HCT116 (cell line): Measurements from ENCODE around the gene SGMS1. TPM values are rescaled to one million over a fixed set of nuclear protein-coding genes. Genes with fewer than 3 reads are reported as not detected.

ENCODE experiments used
- ATAC-seq: fragments of 200-7000 bp; cut with Tn5 transposase; 2 replicates; pipeline ENCODE4 v1.9.1; 2020; ENCODE audit warnings: mild to moderate bottlenecking, moderate library complexity
- BruUV-seq: library from RNA; stranded (reverse); fragments of 400-500 nt; replicated peaks from 2 replicates; lab custom pipeline; 2021; lab: Mats Ljungman, UMichigan
- CTCF ChIA-PET: fragments of 300-600 bp; sonication (Branson Sonifier 250); formaldehyde crosslinking; loops from one replicate; lab custom pipeline; 2021; ENCODE audit warnings: antibody characterized with exemption; lab: Charles Lee
- POLR2A ChIA-PET: fragments of 300-600, 350-600 bp; sonication (Branson Sonifier 250); formaldehyde crosslinking; loops from one replicate; lab custom pipeline; 2021; ENCODE audit warnings: antibody characterized with exemption; lab: Charles Lee
- RAD21 ChIA-PET, 2 experiments: fragments of 300-600 bp; sonication (Branson Sonifier 250); formaldehyde crosslinking; loops; one replicate each; lab custom pipeline; 2023; ENCODE audit warnings: low total read pairs in 2 of 2; ENCODE audit not compliant: uncharacterized antibody in 2 of 2, unreplicated experiment in 2 of 2, low non-redundant PET in 1 of 2; lab: Charles Lee
- DNase-seq: peaks from one replicate; pipeline ENCODE4 v3.0.0-alpha.2; 2010; ENCODE audit warnings: low read depth, low spot score
- H2AFZ ChIP-seq: fragments of 200-600 bp; shearing (Covaris generic), sonication (generic); 2 replicates; pipeline ENCODE4 v1.6.1; 2017; ENCODE audit warnings: low read depth, mixed run types, mixed read lengths, antibody characterized with exemption, low read length; ENCODE audit not compliant: poor library complexity, severe bottlenecking
- H3K27ac ChIP-seq: 2 replicates; pipeline ENCODE4 v1.5.1; 2012; ENCODE audit warnings: low read depth, low read length
- H3K27me3 ChIP-seq: fragments of 200-600 bp; sonication (generic); 2 replicates; pipeline ENCODE4 v1.6.1; 2016; ENCODE audit warnings: mixed run types, low read length, mixed read lengths; ENCODE audit not compliant: insufficient read depth
- H3K36me3 ChIP-seq, 2 experiments: fragments of 200-500 bp in 1 of 2; fragments of 200-600 bp in 1 of 2; sonication (Bioruptor generic) in 1 of 2; sonication (generic) in 1 of 2; 2 replicates each; pipeline versions ENCODE4 v1.5.1 to v1.6.1; 2014 to 2016; ENCODE audit warnings: low read length in 2 of 2, inconsistent platforms in 1 of 2, mixed read lengths in 1 of 2, mixed run types in 1 of 2; ENCODE audit not compliant: insufficient read depth in 2 of 2, control insufficient read depth in 1 of 2
- H3K4me1 ChIP-seq, 2 experiments: fragments of 200-600 bp in 1 of 2; sonication (generic) in 1 of 2; 2 replicates each; pipeline versions ENCODE4 v1.5.1 to v1.6.1; 2012 to 2017; ENCODE audit warnings: low read length in 2 of 2, inconsistent platforms in 1 of 2, mild to moderate bottlenecking in 1 of 2, mixed read lengths in 1 of 2, mixed run types in 1 of 2, moderate library complexity in 1 of 2; ENCODE audit not compliant: insufficient read depth in 2 of 2, control insufficient read depth in 1 of 2
- H3K4me2 ChIP-seq: fragments of 200-600 bp; sonication (generic); 2 replicates; pipeline ENCODE4 v1.6.1; 2017; ENCODE audit warnings: mixed run types, low read length, mixed read lengths
- H3K4me3 ChIP-seq, 2 experiments: fragments of 200-600 bp in 1 of 2; sonication (generic) in 1 of 2; replicated peaks in 1 of 2; 2 replicates each; pipeline ENCODE4 v1.5.1; 2011 to 2016; ENCODE audit warnings: low read length in 2 of 2, control low read depth in 1 of 2, low read depth in 1 of 2, mild to moderate bottlenecking in 1 of 2, mixed read lengths in 1 of 2, mixed run types in 1 of 2
- H3K79me2 ChIP-seq: fragments of 200-600 bp; sonication (generic); 2 replicates; pipeline ENCODE4 v1.6.1; 2017; ENCODE audit warnings: mild to moderate bottlenecking, mixed run types, low read length, moderate library complexity, mixed read lengths; ENCODE audit not compliant: insufficient read depth
- H3K9ac ChIP-seq: fragments of 200-600 bp; sonication (generic); 2 replicates; pipeline ENCODE4 v1.6.1; 2016; ENCODE audit warnings: low read length, mixed read lengths
- H3K9me2 ChIP-seq: fragments of 200-600 bp; sonication (generic), shearing (Covaris generic); 2 replicates; pipeline ENCODE4 v1.6.1; 2017; ENCODE audit warnings: mixed run types, mild to moderate bottlenecking, moderate library complexity; ENCODE audit not compliant: insufficient read depth
- H3K9me3 ChIP-seq, 2 experiments: fragments of 200-500 bp in 1 of 2; fragments of 200-600 bp in 1 of 2; sonication (Bioruptor generic) in 1 of 2; sonication (generic) in 1 of 2; 2 replicates each; pipeline ENCODE4 v1.6.1; 2014 to 2017; ENCODE audit warnings: low read length in 2 of 2, mixed read lengths in 2 of 2, inconsistent platforms in 1 of 2, low read depth in 1 of 2, mild to moderate bottlenecking in 1 of 2, mixed run types in 1 of 2, moderate library complexity in 1 of 2; ENCODE audit not compliant: control insufficient read depth in 1 of 2, insufficient read depth in 1 of 2
- H4K20me1 ChIP-seq: fragments of 200-600 bp; sonication (generic), shearing (Covaris generic); 2 replicates; pipeline ENCODE4 v1.6.1; 2017; ENCODE audit warnings: mixed run types, mild to moderate bottlenecking, moderate library complexity; ENCODE audit not compliant: insufficient read depth
- CBX3 ChIP-seq: IDR thresholded peaks from 2 replicates; pipeline ENCODE4 v1.6.1; 2012; ENCODE audit warnings: low read depth
- CEBPB ChIP-seq: IDR thresholded peaks from 2 replicates; pipeline ENCODE4 v1.6.1; 2012; ENCODE audit warnings: low read depth
- CTCF ChIP-seq, 3 experiments: fragments of 200-600 bp in 1 of 3; sonication (generic) in 1 of 3; IDR thresholded peaks in 2 of 3; conservative IDR thresholded peaks in 1 of 3; 2 replicates each; pipeline ENCODE4 v1.5.1; 2012 to 2017; ENCODE audit warnings: low read depth in 2 of 3, low read length in 2 of 3, antibody characterized with exemption in 1 of 3, borderline replicate concordance in 1 of 3, control low read depth in 1 of 3, mild to moderate bottlenecking in 1 of 3, mixed read lengths in 1 of 3, mixed run types in 1 of 3, moderate library complexity in 1 of 3; ENCODE audit not compliant: insufficient read depth in 1 of 3
- EGR1 ChIP-seq: IDR thresholded peaks from 2 replicates; pipeline ENCODE4 v1.6.1; 2012; ENCODE audit warnings: low read depth
- EZH2 ChIP-seq: fragments of 200-600 bp; sonication (generic); IDR thresholded peaks from 2 replicates; pipeline ENCODE4 v1.6.1; 2017; ENCODE audit warnings: antibody characterized with exemption, mixed run types
- EZH2phosphoT487 ChIP-seq: fragments of 200-600 bp; IDR thresholded peaks from 2 replicates; pipeline ENCODE4 v1.6.1; 2018; ENCODE audit warnings: antibody characterized with exemption, borderline replicate concordance
- FOSL1 ChIP-seq: IDR thresholded peaks from 2 replicates; pipeline ENCODE4 v1.6.1; 2012; ENCODE audit warnings: low read depth
- JUND ChIP-seq: IDR thresholded peaks from 2 replicates; pipeline ENCODE4 v1.6.1; 2012
- POLR2A ChIP-seq: IDR thresholded peaks from 2 replicates; pipeline ENCODE4 v1.7.0; 2011; ENCODE audit warnings: borderline replicate concordance; ENCODE audit not compliant: insufficient read depth, insufficient read length; ENCODE audit errors: extremely low read depth
- SIN3A ChIP-seq: IDR thresholded peaks from 2 replicates; pipeline ENCODE4 v1.6.1; 2012; ENCODE audit warnings: low read depth
- SP1 ChIP-seq: IDR thresholded peaks from 2 replicates; pipeline ENCODE4 v1.6.1; 2012; ENCODE audit warnings: low read depth
- SRF ChIP-seq: IDR thresholded peaks from 2 replicates; pipeline ENCODE4 v1.6.1; 2012; ENCODE audit warnings: low read depth
- TCF7L2 ChIP-seq: IDR thresholded peaks from 2 replicates; pipeline ENCODE4 v1.7.0; 2011; ENCODE audit warnings: borderline replicate concordance, inconsistent platforms; ENCODE audit not compliant: insufficient read depth, insufficient read length; ENCODE audit errors: extremely low read depth
- YY1 ChIP-seq: IDR thresholded peaks from 2 replicates; pipeline ENCODE4 v1.6.1; 2011; ENCODE audit warnings: low read length, low read depth, moderate library complexity, mild to moderate bottlenecking; ENCODE audit not compliant: insufficient replicate concordance; ENCODE audit errors: extremely low read depth
- ZFX ChIP-seq: fragments of 450-650 bp; IDR thresholded peaks from 2 replicates; pipeline ENCODE4 v1.6.1; 2017
- ZNF274 ChIP-seq: fragments of 200-500 bp; sonication (Bioruptor generic); IDR thresholded peaks from 2 replicates; pipeline ENCODE4 v1.6.1; 2014; ENCODE audit warnings: mild to moderate bottlenecking, low read depth, low read length, inconsistent platforms
- intact Hi-C: fragments of 100-400 bp; cut with micrococcal nuclease; formaldehyde crosslinking; loops from 2 replicates; pipeline ENCODE4 v1.10.0; 2022
- total RNA-seq: library from RNA; stranded (reverse); gene quantifications from one replicate; pipeline ENCODE4 v1.2.1, GENCODE V29; 2021; ENCODE audit not compliant: unreplicated experiment
- TF ChIP-seq, protein P1 (sequence below): IDR thresholded peaks from 2 replicates; pipeline ENCODE4 v1.6.1; 2012
- TF ChIP-seq, protein P2 (sequence below): IDR thresholded peaks from 2 replicates; pipeline ENCODE4 v1.6.1; 2012

SGMS1 gene
- total RNA-seq, 1 experiment from 2014 or later, result 29.1 TPM

GRCh38 chr10:50281210-50281966 is 342.4 kb downstream of the SGMS1 start:
- no peaks in the 10 kb centered on the region for H4K20me1 ChIP-seq
- H3K4me3 ChIP-seq, result no peak overlapping the region
- ChIA-PET POLR2A (no interaction called here), RAD21 (no interaction called here), CTCF (no interaction called here)
- no peaks in the 10 kb centered on the region for H3K79me2 ChIP-seq
- no peak overlapping the region for H3K27ac ChIP-seq
- peaks cover 0 to 9% of the 10 kb centered on the region in 2 experiments; a peak in 2 of 4 replicates for H3K4me1 ChIP-seq
- DNase-seq (no peak), ATAC-seq (no peak)
- no peak overlapping the region for H3K4me2 ChIP-seq
- H3K9ac ChIP-seq, result no peak overlapping the region
- no peaks in the 10 kb centered on the region for H3K36me3 ChIP-seq
- no peaks in the 10 kb centered on the region for H3K27me3 ChIP-seq
- H3K9me2 ChIP-seq, result 0 out of 2 replicates have a peak, but pooled peaks cover 3% of the 10 kb centered on the region
- intact Hi-C loops, result no loop called here
- no peak overlapping the region for H2AFZ ChIP-seq
- no TSS peak for BruUV-seq
- no peaks in the 10 kb centered on the region for H3K9me3 ChIP-seq
- no peak for TF ChIP-seq EZH2
- no peak for TF ChIP-seq POLR2A
- TF ChIP-seq, protein P1, sequence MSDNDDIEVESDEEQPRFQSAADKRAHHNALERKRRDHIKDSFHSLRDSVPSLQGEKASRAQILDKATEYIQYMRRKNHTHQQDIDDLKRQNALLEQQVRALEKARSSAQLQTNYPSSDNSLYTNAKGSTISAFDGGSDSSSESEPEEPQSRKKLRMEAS, result no peak
- no peak for TF ChIP-seq ZNF274
- no peak for TF ChIP-seq YY1
- TF ChIP-seq SP1, result no peak
- TF ChIP-seq TCF7L2, result no peak
- no peak for TF ChIP-seq CEBPB
- TF ChIP-seq CBX3, result no peak
- TF ChIP-seq EGR1, result no peak
- TF ChIP-seq, protein P2, sequence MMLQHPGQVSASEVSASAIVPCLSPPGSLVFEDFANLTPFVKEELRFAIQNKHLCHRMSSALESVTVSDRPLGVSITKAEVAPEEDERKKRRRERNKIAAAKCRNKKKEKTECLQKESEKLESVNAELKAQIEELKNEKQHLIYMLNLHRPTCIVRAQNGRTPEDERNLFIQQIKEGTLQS, result no peak
- no peak for TF ChIP-seq ZFX
- TF ChIP-seq CTCF (IDR thresholded peaks at IDR 0.05 in 2 of 3, conservative IDR thresholded peaks at IDR 0.05 in 1 of 3; ENCODE audit: borderline replicate concordance in 1 of 3, insufficient read depth in 1 of 3, low read depth in 2 of 3, low read length in 2 of 3), result no peak
- TF ChIP-seq FOSL1, result no peak
- no peak for TF ChIP-seq EZH2phosphoT487
- no peak for TF ChIP-seq JUND
- no peak for TF ChIP-seq SIN3A
- no peak for TF ChIP-seq SRF
- TF ChIP-seq, all 23 proteins: peak for 0
